ENCODE data around the gene HNRNPM.

- TF ChIP-seq CTCF (IDR thresholded peaks at IDR 0.05; ENCODE audit: poor library complexity) (no peak), EZH2 (IDR thresholded peaks at IDR 0.05; ENCODE audit: borderline replicate concordance) (no peak), EZH2phosphoT487 (IDR thresholded peaks at IDR 0.05; ENCODE audit: low read depth, severe bottlenecking, unreplicated experiment) (no peak)
Observed at GRCh38 chr19:8504171-8504570, 59.4 kb downstream of the HNRNPM start.

All from hepatocyte (in vitro differentiated cells).